ENCODE measurements around the gene PRMT3.
A peak's percentile ranks its signal among the peaks of the same experiment; 100 is the strongest.
"Not testable (repeated sequence)": the region's sequence is repeated elsewhere in the genome, so short reads cannot be mapped to it uniquely, and the experiment has no call there.

PRMT3 gene

GRCh38 chr11:20387261-20388095 lies at the start of gene PRMT3:
TSS of gene PRMT3 (plus strand) at chr11:20387716. CDS start at chr11:20387747, 31 bp downstream.
- DNase-seq (ENCODE audit: low read depth in 2 of 2) = peak; percentile 96

DNA sequence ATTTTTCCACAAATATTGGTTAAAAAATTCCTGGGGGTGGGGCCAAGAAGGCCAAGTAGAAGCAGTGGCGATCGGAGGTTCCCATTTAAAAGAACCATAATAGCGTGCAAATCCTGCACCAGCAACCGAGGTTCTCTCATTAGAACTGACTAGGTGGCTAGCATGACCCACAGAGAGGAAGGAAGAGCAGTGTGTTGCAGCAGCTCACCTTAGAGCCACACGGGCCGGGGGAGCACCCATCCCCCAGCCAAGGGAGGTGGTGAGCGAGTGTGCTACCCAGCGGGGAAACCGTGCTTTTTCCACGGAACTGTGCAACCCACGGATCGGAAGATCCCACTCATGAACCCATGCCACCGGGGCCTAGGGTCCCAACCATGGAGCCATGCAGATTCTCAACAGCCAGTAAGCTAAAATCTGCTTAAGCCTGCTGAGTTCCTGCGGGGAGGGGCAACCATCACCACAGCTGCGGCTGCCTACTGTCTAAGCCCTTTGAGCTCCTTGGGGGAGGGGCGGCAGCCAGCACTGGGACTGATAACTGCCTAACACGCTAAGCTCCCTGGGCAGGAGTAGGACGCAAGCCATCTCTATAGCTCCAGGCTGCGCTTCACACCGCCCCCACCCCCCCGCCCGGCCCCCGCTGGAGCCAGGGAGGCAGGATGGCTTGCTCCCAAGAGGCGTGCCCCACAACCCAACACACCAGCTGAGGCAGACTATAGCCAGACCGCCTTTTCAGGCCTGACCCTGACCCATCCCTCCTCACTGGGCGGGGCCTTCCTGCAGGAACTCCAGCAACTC lies 45.0 kb upstream of the PRMT3 start:
- no peak for DNase-seq (ENCODE audit: low read depth in 2 of 2)

- DNase-seq (ENCODE audit: low read depth in 2 of 2) = no peak
Observed at GRCh38 chr11:20351136-20351535, 36.4 kb upstream of the PRMT3 start.

- no peak for DNase-seq (ENCODE audit: low read depth in 2 of 2)
Observed at GRCh38 chr11:20351751-20352262, 35.7 kb upstream of the PRMT3 start.

- DNase-seq (ENCODE audit: low read depth in 2 of 2) = no peak
Observed at GRCh38 chr11:20353829-20354434, 33.6 kb upstream of the PRMT3 start.

DNA sequence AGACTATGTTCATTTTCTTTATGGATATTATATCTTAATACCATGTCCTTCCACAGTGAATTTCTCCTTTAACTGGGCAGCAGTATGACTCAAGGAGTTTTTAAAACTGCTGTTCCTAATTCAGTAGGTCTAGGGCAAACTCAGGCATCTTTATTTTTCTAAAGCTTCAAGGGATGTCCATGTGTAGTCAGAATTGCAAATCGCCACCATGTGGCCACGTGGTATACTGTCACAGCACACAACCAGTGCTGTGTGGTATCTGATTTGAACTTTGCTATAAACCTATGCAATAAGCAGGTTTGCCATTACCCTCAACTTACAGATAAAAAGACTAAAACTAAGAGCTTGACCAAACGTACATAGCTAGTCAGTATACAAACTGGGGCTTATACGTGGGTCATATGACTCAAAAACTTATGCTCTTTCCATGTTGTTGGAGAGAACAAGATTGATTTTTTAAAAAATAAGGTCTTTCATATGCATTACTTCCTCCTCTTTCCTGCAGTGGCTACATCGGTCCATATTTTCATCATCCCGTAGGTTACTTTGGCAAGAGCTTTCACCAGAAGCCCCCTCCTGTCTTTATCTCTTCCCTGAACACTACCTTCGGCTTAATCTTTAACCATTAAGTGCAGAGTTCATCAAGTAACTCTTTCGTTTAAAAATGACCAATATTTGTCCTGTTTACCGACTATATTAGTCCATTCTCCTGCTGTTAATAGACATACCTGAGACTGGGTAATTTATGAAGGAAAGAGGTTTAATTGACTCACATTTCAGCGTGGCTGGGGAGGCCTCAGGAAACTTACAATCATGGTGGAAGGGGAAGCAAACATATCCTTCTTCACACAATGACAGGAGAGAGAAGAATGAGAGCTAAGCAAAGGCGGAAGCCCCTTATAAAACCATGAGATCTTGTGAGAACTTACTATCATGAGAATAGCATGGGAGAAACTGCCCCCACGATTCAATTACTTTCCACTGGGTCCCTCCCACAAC lies 32.0 kb upstream of the PRMT3 start:
- no peak for DNase-seq (ENCODE audit: low read depth in 2 of 2)

DNA sequence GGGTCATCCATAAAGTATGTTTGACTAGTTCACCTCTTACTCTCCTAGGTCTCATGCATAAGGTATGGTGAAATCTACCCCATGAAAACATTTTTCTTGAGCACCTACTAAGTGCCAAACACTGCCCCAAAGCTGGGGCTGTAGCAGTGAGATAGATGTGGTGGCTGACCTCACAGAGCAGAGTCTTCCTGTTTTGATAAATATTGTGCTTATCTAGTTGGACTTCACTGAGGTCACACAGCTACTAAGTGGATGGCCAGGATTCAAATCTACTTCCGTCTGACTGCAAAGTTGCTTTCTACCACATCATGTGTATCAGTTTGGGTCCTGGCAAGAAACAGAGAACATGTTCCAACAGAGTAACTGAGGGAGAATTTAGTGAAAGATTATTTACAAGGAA lies 30.4 kb upstream of the PRMT3 start:
- DNase-seq (ENCODE audit: low read depth in 2 of 2) = no peak

- no peak for DNase-seq (ENCODE audit: low read depth in 2 of 2)
Observed at GRCh38 chr11:20360650-20361049, 26.9 kb upstream of the PRMT3 start.

DNA sequence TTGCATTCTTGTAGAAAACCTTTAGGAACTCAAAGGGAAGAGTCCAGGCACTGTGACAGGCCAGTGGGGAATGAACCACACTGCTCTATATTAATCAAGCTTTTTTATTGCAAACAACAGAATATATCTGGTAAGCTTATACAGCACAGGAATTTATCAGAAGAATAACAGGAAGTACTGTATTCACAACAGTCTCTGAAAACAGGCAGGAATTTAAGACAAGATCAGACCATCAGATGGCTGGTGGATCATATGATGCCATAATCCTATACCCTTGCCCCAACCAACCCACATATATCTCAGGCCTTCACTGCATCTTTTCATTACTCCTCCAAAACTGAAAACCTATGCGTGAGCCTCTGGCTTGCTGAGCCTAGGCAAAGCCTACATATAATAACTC lies 25.0 kb upstream of the PRMT3 start:
- DNase-seq (ENCODE audit: low read depth in 2 of 2) = no peak

DNA sequence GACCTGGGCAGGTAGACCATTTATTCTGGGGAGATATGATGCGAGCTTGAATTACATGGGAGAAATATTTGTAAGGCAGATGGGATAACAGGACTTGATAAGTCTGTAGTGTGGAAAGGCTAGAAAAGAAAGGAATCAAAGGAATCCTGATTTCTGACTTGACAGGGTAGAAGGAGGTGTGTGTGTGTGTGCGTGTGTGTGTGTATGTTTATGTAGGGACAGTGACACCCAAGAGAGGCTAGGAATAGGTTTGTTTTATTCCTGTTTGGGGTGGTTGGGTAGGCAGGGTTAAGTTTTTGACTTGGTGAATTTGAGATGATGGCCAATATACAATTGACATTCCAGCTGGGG lies 24.4 kb upstream of the PRMT3 start:
- DNase-seq (ENCODE audit: low read depth in 2 of 2) = no peak

DNA sequence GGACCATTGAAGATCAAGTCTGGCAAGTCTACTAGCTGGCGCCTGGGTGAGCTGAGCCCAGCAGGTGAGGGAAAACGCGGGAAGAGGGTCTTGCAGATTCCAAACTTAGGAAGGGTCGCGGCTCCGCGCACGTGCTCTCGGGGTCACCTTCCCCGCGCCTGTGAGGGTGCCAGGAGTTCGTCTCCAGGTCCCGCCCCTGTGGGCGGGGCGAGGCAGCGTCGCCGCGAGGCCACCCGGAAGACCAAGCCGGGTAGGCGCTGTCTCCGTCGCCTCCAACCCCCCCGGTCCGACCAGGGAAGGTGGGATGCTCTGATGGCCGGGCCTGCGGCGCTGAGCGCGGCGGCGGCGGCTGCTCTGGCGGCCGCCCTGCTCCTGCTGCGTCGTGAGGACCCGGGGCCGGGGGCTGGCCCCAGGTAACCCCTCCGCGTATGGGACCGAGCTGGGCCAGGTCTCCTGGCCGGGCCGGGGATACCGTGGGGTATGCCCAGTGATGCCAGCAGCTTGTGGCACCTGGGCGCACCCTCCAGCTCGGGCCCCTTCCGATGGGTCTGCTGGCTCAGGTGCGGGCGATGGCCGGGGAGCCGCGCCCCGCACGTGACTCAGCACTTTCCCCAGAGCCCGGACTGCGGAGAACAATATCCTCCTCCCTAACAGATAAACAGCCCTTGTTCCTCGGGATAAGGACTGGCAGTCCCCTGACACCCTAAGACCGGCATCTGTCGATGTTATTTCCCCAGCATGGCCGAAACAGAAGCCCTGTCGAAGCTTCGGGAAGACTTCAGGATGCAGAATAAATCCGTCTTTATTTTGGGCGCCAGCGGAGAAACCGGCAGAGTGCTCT lies 23.8 kb upstream of the PRMT3 start, which contains the start of gene HTATIP2:
HTATIP2 (plus strand) TSS at position 215 of the 841 bp plus-strand sequence; CDS start at position 739, 524 bp downstream.
- peak; percentile 51 to 60 for DNase-seq (ENCODE audit: low read depth in 2 of 2)

DNA sequence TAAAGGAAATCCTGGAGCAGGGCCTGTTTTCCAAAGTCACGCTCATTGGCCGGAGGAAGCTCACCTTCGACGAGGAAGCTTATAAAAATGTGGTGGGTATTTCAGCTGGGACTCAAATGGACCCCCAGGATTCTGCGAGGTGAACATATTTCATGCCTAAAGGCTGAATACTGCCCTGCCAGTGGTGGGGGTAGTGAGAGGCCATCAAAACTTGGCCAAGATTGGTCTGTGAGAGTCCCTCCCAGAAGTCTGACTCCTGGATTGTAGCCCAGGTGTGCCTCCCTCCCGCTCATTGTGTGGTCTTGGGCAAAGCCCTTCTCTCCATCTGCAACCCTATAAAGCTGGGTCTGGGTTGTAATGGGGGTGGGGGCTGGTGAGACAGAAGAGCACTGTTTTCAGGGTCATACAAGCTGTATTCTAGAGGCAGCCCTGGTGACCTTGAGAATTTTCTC lies 23.1 kb upstream of the PRMT3 start:
- no peak for DNase-seq (ENCODE audit: low read depth in 2 of 2)

GRCh38 chr11:20365465-20365864 lies 22.1 kb upstream of the PRMT3 start:
- not testable (repeated sequence) for DNase-seq (ENCODE audit: low read depth in 2 of 2)

GRCh38 chr11:20367313-20367948 lies 20.1 kb upstream of the PRMT3 start:
- peak; percentile 36 to 54 for DNase-seq (ENCODE audit: low read depth in 2 of 2)

DNA sequence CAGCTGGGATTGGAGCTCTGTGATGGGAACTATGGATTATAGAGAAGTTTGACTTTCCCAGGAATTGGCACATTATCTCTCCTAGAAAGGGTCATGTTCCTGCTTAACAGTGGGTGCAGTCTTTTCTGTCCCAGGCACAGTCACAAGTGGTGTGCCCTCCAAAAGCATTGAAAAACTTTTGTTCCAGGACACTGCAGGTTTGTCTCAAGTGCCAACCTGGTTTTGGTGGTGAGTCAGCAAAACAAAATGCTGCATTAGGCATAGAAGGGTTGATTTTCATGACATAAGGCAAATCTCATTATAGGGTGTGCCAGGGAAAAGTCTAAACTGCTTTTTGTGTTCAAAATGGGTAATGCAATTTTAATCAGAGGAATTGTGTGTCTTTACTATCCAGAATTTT lies 19.1 kb upstream of the PRMT3 start:
- DNase-seq (ENCODE audit: low read depth in 2 of 2) = no peak

- no peak for DNase-seq (ENCODE audit: low read depth in 2 of 2)
Observed at GRCh38 chr11:20369826-20370225, 17.7 kb upstream of the PRMT3 start.

DNA sequence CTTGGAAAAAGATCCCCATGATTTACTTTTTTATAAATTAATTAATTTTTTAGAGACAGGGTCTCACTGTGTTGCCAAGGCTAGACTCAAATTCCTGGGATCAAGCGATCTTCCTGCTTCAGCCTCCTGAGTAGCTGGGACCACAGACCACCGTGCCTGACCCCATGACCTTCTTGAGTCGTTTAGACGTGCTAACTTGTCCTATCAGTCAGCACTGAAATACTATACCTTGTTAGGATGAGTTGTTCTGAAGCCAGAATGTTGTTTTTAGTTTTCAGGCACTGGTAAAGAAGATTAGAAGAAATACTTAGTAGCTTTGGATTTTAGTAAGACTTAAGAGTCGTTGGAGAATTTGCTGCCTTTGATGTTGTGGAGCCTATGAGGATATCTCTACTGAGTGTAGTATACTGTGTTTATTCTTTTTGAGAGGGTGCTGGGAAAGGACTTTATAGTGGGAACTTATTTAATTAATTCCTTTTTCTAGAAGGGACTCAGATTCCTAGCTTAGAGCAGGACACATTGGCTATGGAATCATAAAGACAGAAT lies 15.4 kb upstream of the PRMT3 start:
- DNase-seq (ENCODE audit: low read depth in 2 of 2) = no peak

DNA sequence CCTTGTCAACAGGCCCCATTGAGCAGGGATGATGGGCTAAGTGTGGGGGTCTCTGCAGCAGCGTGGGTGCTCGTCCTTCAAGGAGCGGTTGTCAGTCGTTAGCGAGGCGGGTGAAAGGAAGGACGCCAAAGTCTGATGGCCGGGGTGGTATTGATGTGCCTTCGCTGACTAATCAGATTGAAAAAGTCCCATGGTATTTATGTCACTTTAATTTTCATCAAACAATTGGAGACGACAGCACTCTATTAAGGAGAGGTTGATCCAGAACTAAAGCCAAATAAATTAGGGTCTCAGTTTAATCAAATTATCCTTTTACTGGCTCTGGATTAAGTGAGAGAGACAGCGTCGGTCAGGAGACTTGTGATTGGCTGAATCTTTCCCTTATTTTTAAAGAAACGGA lies 14.4 kb upstream of the PRMT3 start:
- no peak for DNase-seq (ENCODE audit: low read depth in 2 of 2)

DNA sequence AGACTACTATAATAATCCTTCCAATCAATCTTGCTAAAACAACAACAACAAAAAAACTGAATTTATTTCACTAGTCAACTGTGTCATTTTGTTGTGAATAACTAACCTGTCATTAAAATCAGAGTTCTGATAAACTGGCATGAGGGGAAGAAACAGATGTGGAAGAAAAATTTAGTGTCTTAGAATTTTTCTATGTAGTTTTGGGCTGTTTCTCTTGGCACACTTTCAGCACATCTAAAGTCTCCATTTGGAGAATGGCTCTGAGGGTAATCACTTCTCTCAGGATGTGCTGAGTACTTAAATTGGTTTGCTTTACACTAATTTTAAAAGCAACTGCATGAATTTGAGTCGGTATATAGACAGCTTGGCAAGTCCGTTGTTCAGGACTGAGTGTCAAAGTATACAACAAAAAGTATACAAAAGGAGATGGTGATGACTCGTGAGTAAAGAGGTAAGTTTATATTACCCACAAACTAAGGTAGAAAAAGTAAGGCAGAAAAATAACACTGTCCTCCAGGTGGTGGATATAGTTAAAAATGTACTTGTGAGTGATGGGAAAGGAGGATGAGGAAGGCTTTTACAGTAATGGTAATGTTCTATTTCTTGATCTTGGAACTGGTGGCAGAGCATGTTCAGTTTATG lies 13.8 kb upstream of the PRMT3 start:
- DNase-seq (ENCODE audit: low read depth in 2 of 2) = no peak

Data from activated CD8-positive, alpha-beta memory T cell treated with anti-CD3 and anti-CD28 coated beads for 4 hours (primary cell).